Measurements from ENCODE around the gene ZNF740.

ZNF740 gene

DNA sequence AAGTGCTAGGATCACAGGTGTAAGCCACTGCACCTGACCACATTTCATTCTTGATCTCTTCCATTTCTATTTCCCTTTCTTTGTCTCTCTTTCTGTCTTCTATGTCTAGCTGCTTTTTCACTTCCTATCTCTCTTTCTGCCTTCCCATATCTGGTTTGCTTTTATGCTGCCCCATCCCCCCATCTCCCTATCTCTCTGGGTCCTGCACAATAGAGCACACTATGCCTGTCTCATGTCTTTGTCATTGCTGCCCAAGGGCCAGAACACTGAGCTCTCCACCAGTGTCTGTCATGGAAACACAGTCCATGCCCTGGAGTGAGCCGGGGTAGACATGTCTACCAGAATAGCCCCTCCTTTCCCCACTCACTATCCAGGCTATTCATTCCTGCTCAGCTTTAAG lies 63.8 kb downstream of the ZNF740 start:
- no peak for TF ChIP-seq CTCF (IDR thresholded peaks at IDR 0.05; ENCODE audit: low read depth, low read length)
- in situ Hi-C loops (cut with HindIII; ENCODE audit: low sequenced_read_pairs), result no loop called here
- H3K4me3 ChIP-seq (ENCODE audit: low read depth, low read length), result no peak overlapping the region
- no peak for DNase-seq (ENCODE audit: low read depth, low spot score)

Data from astrocyte of the spinal cord (primary cell).